Frontal cortex (tissue), 4 donors: ENCODE results near the gene WDFY4. TPM values are rescaled to one million over a fixed set of nuclear protein-coding genes. Genes with fewer than 3 reads are reported as not detected.

Experiments
- DNase-seq, 2 donors: peaks; one replicate each; pipeline ENCODE4 v3.0.0; 2012; ENCODE audit warnings: low spot score in 2 of 2
- FAIRE-seq: peaks from 2 replicates; lab custom pipeline; 2012; peaks lifted over from hg19 to GRCh38; lab: Jason Lieb, UNC
- total RNA-seq: library from RNA; depleted of rRNA; stranded (reverse); fragments of >200 nt; gene quantifications from one replicate; pipeline ENCODE4 v1.2.3, GENCODE V29; 2014
- donor health status: control.
- donor health status: control.
- donor health status: control.

WDFY4 gene
- total RNA-seq, 1 donor from 2014 or later, result 0.41 TPM

DNA sequence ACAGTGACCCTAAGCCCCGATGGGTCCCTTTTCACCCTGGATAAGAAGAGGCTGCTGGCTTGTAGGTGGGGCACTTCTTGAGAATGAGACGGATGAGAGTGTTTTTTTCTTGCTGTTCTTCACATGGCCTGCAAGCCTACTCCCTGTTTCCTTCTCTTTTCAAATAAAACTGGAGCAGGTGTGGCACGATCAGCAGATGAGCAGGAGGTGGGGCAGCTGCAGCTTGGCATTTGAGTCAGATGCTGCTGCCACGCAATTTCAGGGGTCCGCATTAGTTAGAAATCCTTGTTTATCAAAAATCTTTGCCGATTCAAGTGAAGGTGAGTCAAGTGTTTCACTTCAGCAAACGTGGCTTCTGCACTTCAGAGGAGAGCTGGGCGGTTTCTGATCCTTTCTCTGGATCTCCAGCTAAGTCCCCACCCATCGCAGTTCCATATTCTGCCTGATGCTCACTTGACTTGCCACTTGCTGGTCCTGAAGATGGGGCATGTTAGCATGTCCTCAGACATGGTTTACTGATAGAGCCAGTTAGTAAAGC, 20.8 kb downstream of the WDFY4 start:
- no peak for FAIRE-seq

DNA sequence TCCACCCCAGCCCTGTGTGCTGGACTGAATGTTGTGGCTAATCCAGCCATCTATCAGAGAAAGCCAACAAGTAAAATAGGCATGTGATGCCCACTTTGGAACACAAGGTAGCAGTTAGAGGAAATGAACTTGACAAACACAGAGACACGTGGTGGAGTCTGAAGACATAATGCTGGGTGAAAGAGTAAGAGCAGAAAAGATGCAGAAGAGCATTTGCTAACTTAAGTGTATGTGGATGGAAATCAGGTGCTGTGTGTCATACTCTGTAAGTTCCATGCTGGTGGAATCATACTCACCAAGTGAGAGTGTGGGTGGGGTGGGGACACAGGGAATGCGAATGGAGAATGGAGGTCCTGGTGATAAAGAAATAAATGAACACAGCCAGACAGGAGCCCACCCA, 22.8 kb downstream of the WDFY4 start:
- DNase-seq (no peak), FAIRE-seq (no peak)

More for the DNA sequence above, 20.8 kb downstream of the WDFY4 start:
- DNase-seq, result no peak

GRCh38 chr10:48708144-48708543, 23.5 kb downstream of the WDFY4 start:
- peak in 1 of 2 donors; percentile 26 for DNase-seq
- FAIRE-seq, result no peak

- DNase-seq, result no peak
- no peak for FAIRE-seq
Measured at GRCh38 chr10:48710647-48711275, 26.1 kb downstream of the WDFY4 start.

GRCh38 chr10:48711830-48712229, 27.2 kb downstream of the WDFY4 start:
- DNase-seq, result no peak
- no peak for FAIRE-seq

- FAIRE-seq, result no peak
Measured at GRCh38 chr10:48714088-48714487, 29.4 kb downstream of the WDFY4 start.

DNA sequence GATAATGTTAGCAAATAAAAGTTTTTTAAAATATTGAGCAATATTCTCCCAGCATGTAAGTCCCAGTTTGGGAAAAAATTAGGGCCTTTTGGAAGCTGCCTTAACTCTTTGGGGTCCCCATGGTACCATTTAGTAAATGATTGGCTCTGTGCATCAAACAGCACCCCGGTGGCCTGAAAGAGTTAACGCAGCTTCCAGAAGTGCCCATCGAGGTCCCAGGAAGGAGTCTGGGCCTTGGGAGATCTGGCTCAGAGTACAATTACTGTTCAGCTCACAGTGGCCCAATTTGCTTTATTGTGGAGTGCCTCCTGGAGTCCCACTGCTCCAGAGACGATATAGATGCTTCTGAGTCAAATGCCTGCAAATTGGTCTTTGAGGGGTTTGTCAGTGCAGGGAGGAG, 31.7 kb downstream of the WDFY4 start:
- FAIRE-seq (no peak), DNase-seq (no peak)

More at GRCh38 chr10:48714088-48714487, 29.4 kb downstream of the WDFY4 start:
- no peak for DNase-seq

DNA sequence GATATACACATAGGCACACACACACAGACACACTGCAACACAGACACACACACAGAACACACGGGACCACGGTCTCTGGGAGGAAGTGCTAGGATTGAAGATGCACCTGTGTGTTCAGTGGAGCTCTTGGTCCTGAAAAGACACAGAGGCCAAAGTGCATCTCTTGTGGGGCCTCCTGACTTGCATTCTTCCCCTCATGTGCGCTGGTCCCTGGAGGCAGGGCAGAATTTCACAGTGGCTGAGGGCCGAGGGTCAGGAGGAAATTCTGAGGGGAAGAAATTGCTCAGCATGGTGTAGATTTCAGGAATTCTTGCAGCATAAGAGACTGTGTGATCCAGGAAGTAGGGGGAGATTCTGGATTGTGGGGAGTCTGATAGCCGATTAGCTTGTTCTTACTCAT, 35.9 kb downstream of the WDFY4 start:
- DNase-seq (no peak), FAIRE-seq (no peak)

DNA sequence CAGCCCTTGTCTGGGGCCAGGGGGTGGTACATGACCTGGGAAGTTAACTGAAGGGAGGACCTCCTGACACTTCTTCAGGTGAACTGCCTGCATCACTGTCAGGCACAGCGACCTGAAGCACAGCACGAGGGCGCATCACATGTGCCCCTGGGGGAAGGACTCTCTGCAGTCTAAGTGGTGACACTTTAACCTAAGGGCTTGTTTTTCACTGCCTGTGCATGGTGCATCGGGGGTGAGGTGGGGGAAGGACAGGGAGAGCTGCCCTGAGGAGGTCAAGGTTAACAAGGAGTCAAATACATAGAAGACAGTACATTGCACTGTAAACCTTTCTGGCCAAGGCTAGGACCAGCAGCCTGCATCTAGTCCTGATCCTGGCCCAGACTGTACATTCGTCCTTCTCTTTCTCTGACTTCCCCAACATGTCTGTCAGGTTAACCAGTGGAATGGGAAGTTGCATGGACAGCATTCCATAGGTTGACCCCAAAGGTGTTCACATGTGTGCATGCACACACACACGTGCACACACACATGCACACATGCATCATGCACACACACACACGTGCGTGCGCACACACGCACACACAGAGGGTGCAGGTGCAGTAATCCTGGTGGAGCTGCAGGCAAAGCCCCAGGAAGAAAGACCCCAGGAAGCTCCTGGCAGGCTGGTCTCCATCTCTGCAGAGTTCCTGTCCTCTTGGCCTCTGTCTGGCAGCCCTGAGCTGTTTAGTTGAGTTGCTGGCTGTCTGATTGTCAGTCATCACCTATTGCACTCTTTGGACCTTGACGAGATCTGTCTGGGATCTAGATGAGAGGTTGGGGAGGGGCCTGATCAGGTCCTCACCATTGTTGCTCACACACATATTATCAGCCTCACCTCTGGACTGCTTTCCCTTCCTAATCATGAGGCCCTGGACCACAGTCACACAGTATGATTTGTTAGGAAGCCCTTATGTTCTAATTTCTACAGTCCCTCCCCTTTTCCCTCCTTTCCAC, 37.8 kb downstream of the WDFY4 start:
- FAIRE-seq (no peak), DNase-seq (no peak)

DNA sequence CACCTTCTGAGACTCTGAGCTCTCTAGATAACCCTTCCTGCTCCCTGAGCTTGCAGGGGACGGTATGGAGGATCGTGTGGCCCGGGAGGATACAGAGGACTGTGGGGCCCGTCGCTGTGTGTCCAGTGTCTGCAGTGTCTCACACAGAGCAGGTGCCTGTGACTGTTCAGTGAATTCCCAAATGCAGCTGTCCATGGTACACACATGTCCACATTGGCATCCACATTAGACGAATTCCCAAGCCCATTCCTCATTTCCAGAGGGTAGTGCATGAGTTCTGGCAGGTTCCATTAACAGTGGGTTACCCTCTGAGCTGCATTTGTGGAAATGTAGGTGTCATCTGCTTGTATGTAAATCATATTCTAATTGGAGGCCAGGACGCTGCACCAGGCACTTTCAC, 39.5 kb downstream of the WDFY4 start:
- FAIRE-seq (no peak), DNase-seq (no peak)

DNA sequence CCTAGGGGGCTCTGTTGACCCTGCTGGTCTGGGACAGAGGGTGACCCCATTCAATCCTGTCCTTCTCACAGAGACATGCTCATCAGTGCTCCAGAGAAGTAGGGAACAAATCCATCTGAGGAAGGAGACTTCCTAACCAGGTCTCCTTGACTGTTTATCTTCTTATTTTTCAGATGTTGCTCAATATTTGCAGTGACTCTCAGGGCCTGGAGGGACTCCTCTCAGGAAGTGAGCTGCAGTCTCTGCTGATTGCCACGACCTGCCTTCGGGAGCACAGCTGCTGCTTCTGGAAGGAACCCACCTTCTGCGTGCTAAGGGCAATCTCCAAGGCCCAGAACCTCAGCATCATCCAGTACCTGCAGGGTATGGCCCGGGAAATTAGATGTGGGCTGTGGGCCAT, 41.0 kb downstream of the WDFY4 start:
- FAIRE-seq, result no peak
- DNase-seq, result no peak

DNA sequence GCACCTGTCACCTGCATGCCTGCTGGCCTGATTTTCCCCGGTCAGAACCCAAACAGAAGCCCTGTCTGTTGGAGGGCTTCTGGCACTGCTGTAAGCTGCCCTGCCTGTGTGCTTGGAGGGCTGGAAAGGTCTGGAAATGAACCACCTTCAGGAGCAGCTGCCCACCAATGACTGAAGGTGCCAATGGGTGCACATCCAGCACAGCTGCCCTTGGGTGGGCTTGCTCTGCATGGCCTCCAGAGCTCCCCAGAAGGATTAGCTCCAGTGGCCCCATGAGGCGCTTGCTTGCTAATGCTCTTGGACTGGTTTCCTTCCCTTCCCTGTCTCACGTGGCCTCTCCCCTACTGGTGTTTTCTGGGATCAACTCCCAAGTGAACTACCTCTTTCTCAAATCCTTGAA, 43.2 kb downstream of the WDFY4 start:
- FAIRE-seq, result no peak

GRCh38 chr10:48729222-48729621, 44.5 kb downstream of the WDFY4 start:
- DNase-seq (no peak), FAIRE-seq (no peak)

More for the DNA sequence above, 43.2 kb downstream of the WDFY4 start:
- no peak for DNase-seq

GRCh38 chr10:48729941-48730457, 45.3 kb downstream of the WDFY4 start:
- no peak for FAIRE-seq
- DNase-seq, result no peak

DNA sequence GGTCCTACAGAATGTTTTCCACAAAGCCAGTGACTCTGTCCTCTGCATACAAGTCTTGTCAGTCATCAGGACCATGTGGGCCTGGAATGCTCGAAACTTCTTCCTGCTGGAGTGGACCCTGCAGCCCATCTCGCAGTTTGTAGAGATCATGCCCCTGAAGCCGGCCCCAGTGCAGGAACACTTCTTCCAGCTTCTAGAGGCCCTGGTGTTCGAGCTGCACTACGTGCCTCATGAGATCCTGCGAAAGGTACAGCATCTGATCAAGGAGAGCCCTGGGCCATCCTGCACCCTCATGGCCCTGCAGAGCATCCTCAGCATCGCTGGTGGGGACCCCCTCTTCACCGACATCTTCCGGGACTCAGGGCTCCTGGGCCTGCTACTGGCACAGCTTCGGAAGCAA, 46.5 kb downstream of the WDFY4 start:
- no peak for DNase-seq
- no peak for FAIRE-seq

DNA sequence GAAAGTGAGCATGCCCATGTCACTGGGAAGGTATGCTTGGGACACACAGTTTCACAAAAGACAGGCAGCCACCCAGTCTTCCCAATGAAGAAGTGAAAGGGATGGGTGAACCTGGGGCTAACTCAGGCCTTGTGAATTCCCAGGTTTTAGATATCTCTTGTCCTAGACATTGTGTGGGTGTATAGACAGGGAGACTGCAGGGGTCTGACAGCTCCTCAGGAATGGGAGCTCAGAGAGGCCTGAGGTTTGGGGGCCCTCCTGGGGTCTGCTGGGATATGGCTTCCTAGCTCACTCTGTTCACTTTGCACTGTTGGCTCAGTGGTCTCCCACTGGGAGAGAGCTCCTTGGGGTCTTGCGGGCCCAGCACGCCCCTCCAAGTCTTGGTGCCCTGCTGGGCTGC, 47.0 kb downstream of the WDFY4 start:
- DNase-seq (no peak), FAIRE-seq (no peak)

GRCh38 chr10:48733329-48733728, 48.7 kb downstream of the WDFY4 start:
- DNase-seq (no peak), FAIRE-seq (no peak)

DNA sequence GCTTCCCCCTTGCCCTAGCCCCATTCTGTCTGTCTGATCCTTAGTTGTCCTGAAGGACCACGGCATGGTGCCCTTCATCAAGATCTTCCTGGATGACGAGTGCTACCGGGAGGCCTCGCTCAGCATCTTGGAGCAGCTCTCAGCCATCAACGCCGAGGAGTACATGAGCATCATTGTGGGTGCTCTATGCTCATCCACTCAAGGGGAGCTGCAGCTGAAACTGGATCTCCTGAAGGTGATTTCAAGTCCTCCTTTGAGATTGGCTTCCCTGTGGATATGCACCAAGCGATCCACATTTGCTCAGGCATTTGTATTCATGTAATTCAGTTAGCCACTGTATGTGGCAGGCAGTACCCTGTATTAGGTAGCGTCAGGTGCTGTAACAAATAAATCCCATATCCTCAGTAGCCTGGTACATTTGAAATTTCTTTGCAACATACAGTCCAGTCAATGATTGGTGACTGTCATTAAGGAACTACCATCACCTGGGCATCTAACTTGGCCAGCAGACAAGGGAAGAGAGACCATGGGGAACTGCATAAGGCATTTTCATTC, 51.2 kb downstream of the WDFY4 start:
- FAIRE-seq, result no peak

GRCh38 chr10:48736596-48736995, 51.9 kb downstream of the WDFY4 start:
- FAIRE-seq, result no peak

More for the DNA sequence above, 51.2 kb downstream of the WDFY4 start:
- no peak for DNase-seq

DNA sequence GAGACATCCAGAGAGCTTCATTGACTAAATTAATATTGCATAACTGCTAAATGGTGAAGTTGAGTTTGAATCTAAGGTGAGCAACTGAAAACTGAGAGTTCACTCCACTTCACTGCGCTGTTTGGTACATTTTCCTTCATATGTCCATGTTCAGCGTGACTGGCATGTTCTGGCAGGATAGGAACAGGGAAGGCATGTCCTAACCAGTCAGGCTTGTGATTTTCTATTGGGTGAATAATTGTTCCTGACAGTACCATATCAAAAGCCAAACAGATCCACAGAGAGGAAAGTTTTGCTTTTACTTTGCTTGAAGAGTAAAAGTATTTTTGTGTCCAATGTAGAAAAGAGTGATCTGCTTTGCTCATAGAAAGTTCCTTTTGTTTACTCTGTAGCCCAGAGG, 53.2 kb downstream of the WDFY4 start:
- no peak for DNase-seq
- no peak for FAIRE-seq

More at GRCh38 chr10:48736596-48736995, 51.9 kb downstream of the WDFY4 start:
- DNase-seq, result no peak
